HepG2 (cell line): Measurements from ENCODE around the gene TLK2.
"Not testable (repeated sequence)": the region's sequence is repeated elsewhere in the genome, so short reads cannot be mapped to it uniquely, and the experiment has no call there.

Experiments used
- ASH2L ChIP-seq: fragments of 300-600, 200-600 bp; sonication (generic); IDR thresholded peaks from 2 replicates; pipeline ENCODE4 v1.7.0; 2017; ENCODE audit warnings: low read depth, mild to moderate bottlenecking, moderate library complexity, mixed read lengths, low read length; ENCODE audit not compliant: insufficient read length
- CEBPB ChIP-seq: IDR thresholded peaks from 2 replicates; pipeline ENCODE4 v1.6.1; 2011; ENCODE audit warnings: low read depth, low read length, improper control_type of control experiment, borderline replicate concordance
- EZH2 ChIP-seq: conservative IDR thresholded peaks from 2 replicates; pipeline ENCODE4 v1.6.1; 2012; ENCODE audit warnings: mild to moderate bottlenecking, low read depth, low read length, moderate library complexity
- GTF2F1 ChIP-seq: fragments of 150-350 bp; IDR thresholded peaks from 2 replicates; pipeline ENCODE4 v1.6.1; 2014; ENCODE audit warnings: low read length
- HES4 ChIP-seq: sonication (generic); formaldehyde crosslinking; IDR thresholded peaks from 2 replicates; pipeline ENCODE4 v1.9.0; 2021; ENCODE audit warnings: mild to moderate bottlenecking, missing genetic modification reagents, borderline replicate concordance
- IRF2 ChIP-seq: IDR thresholded peaks from 2 replicates; pipeline ENCODE4 v1.6.1; 2018; ENCODE audit warnings: missing genetic modification reagents, missing compliant biosample characterization
- KDM1A ChIP-seq: IDR thresholded peaks from 2 replicates; pipeline ENCODE4 v1.6.1; 2016; ENCODE audit warnings: missing compliant biosample characterization
- POLR2A ChIP-seq, 2 experiments: IDR thresholded peaks; 2 replicates each; pipeline ENCODE4 v1.6.1; 2011; ENCODE audit warnings: low read depth in 2 of 2, low read length in 2 of 2, mild to moderate bottlenecking in 1 of 2, moderate library complexity in 1 of 2; ENCODE audit not compliant: insufficient read depth in 1 of 2
- RNF2 ChIP-seq: fragments of 450-650 bp; conservative IDR thresholded peaks from 2 replicates; pipeline ENCODE4 v1.6.1; 2016; ENCODE audit warnings: low read depth
- SMYD3 ChIP-seq: sonication (generic); formaldehyde crosslinking; IDR thresholded peaks from 2 replicates; pipeline ENCODE4 v1.8.1; 2023; ENCODE audit warnings: mild to moderate bottlenecking, missing genetic modification reagents
- TARDBP ChIP-seq: sonication (generic); formaldehyde crosslinking; IDR thresholded peaks from 2 replicates; pipeline ENCODE4 v1.8.0; 2022; ENCODE audit warnings: mild to moderate bottlenecking, missing genetic modification reagents
- TFAP4 ChIP-seq: sonication (generic); IDR thresholded peaks from 2 replicates; pipeline ENCODE4 v1.6.1; 2016; ENCODE audit warnings: low read depth, borderline replicate concordance
- ZNF251 ChIP-seq: sonication (generic); formaldehyde crosslinking; IDR thresholded peaks from 2 replicates; pipeline ENCODE4 v1.9.0; 2021; ENCODE audit warnings: mild to moderate bottlenecking, missing genetic modification reagents
- ZNF407 ChIP-seq: sonication (generic); formaldehyde crosslinking; IDR thresholded peaks from one replicate; pipeline ENCODE4 v1.5.1; 2020; ENCODE audit warnings: mild to moderate bottlenecking, missing genetic modification reagents; ENCODE audit errors: not compliant biosample characterization

- not testable (repeated sequence) for TF ChIP-seq ASH2L; IRF2 (CRISPR knock-in tag); GTF2F1; SMYD3; TARDBP (CRISPR knock-in tag); ZNF251 (CRISPR knock-in tag); POLR2A (IDR thresholded peaks at IDR 0.05; ENCODE audit: insufficient read depth in 1 of 2, low read depth in 2 of 2, low read length in 2 of 2); CEBPB; ZNF407 (CRISPR knock-in tag); TFAP4; RNF2; EZH2; KDM1A; HES4
Observed at GRCh38 chr17:62465271-62465670, 13.4 kb upstream of the TLK2 start.
